Fibroblast of skin of left quadriceps (primary cell): ENCODE results near the gene SERPINB8.
A peak's percentile ranks its signal among the peaks of the same experiment; 100 is the strongest.

Experiments used
- DNase-seq, 2 experiments: peaks; one replicate each; pipeline ENCODE4 v3.0.0-alpha.2; 2013; ENCODE audit warnings: low read depth in 2 of 2

Gene SERPINB8

DNA sequence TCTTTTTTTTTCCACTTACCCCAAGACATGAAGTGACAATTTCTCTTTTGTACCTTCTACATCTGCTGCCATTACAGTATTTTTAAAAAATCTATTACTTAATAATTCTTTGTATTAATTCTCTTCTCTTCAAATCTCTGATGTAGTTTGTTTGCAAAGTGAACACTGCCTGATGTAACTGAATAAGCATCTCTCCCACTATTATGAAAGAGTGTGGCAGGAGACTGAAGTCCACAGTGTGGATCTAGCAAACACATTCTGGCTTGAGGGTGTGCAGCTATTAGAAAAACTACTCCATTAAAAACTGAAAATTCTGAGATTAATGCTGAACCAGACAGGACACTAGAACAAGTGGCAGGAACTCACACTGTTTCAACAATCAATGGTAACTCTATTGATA, 5.0 kb upstream of the SERPINB8 start:
- no peak for DNase-seq

DNA sequence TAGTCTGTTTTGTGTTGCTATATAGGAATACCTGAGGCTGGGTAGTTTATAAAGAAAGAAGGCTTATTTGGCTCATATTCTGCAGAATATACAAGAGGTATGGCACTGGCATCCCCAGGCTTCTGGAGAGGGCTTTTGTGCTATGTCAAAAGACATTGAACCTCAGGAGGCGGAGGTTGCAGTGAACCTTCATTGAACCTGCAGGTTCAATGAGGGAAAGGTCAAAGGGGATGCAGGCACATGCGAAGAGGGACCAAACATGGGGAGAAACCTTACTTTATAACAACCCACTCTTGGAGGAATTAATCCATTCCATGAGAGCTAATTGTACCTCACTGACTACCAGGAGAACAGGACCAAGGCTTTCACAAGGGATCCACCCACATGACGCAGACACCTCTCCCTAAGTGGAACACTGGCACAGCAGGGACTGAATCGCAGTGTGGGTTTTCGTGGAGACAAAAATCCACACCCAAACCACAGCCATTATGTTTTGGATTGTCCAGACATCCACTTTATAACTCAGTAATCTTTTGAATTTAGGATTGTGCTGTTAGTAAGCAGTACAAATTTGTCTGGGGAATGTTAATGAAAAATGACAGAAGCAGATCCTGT, 4.1 kb upstream of the SERPINB8 start:
- no peak for DNase-seq

DNA sequence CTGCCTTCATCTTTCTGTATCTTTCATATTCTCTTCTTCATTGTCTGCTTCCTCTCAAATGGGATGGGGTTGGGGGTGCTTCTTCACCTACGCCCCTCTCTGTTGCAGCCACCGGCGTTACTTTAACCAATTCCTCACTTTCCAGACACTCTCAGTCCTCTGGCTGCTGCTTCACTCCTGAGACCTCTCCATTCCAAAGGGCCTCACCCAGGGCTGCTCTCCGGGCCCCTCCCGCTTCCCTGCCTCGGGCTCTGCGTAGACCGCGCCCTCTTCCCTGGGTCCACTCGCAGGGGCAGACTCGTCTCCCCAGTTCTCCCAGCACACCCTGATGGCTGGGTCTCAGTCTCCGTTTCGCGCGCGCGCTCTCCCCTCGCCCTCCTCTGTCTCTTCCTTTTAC, 926 bp downstream of the SERPINB8 start:
- DNase-seq = no peak

DNA sequence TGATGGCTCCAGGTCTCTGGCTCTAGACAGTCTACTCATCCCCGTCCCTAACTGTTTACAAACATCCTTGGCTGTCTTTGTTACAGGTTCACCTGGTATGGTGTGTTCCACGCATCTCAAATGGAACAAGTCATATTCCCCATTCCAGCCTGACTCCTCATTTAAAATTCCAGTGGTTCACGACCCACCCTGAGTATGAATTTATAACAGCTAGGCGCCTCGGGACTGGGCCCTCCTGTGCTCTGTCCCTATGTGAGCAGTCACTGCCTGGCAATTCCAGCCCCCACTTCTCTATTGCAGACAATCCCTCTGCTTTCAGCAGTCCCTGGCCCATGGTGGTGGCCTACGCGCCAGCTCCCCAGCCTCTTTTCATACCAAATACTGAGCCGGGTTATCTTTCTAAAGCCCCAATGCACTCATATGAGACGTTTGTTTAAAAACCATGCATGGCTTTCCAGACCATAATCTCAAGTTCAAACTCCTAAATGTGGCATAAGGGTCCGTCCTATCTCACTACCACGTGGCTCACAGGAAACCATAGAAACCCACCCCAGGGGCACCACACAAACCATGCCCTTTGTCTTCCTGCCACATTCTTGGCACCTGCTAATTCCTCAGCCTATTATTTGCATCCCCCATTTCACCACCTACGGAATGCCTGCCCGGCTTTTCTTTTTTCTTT, 1.6 kb downstream of the SERPINB8 start:
- no peak for DNase-seq

DNA sequence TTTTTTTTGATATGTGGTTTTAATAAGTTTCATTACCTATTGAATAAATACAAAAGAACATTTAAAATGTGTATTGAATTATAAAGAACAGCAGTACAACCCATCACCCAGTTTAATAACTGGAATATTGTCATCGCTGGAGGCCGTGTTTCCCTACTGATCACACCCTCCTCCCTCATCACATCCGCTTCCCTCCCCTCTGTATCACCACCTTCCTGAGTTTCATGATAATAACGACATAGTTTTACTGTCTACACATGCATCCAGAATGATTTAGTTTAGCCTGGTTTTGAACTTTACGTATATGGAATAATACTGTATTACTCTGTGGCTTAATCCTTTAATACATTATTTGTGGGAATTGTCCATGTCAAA, 2.1 kb downstream of the SERPINB8 start:
- no peak for DNase-seq

DNA sequence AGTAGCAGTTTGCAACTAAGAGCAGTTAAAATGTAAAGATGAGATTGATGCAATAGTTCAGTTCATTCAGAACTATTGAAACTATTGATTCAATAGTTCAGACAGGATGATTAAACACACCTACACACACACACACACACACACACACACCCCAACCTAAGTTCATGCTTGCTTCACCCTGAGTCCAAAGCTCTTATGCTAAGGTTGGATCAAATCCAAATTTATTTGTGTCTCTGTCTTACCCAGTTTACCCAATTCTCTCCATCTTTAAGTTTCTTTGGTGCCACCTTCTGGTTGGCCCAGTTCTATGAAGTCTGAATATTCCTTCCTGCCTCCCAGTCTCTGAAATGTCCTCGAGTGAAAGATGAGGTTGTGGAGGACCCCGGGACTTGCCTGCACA, 5.1 kb downstream of the SERPINB8 start:
- peak in 1 of 2 experiments; percentile 17 for DNase-seq

DNA sequence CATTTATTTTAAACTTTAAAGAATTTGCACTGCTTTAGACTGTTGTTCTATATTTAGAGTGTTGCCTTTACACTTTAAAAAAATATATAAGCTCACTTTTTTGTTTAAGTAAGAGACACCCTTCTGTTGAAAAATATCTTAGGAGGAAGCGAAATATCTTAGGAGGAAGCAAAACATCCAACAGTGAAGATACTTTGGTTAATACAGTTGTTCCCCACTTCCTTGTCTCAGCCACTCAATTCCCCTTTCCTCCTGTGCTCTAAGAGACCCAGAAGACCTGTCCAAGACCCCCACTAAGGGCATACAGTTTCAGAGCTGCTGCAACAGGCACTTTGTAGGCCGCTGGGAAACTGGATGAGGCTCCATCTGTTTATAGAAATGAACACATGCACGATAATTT, 5.7 kb downstream of the SERPINB8 start:
- no peak for DNase-seq

DNA sequence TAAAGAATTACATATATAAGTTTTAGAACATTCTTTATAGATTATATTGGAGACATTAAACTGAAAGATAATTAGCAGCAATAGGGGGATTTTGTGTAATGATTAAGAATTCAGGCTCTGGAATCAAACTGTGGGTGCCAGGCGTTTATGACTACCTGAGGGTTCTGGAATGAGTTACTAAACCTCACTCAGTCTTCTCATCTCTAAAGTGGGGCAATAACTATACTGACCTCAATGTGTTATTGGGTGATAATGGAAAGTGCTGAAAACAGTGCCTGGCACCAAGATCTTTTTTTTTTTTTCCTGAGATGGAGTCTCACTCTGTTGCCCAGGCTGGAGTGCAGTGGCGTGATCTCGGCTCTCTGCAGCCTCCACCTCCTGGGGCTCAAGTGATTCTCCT, 7.2 kb downstream of the SERPINB8 start:
- DNase-seq = no peak

DNA sequence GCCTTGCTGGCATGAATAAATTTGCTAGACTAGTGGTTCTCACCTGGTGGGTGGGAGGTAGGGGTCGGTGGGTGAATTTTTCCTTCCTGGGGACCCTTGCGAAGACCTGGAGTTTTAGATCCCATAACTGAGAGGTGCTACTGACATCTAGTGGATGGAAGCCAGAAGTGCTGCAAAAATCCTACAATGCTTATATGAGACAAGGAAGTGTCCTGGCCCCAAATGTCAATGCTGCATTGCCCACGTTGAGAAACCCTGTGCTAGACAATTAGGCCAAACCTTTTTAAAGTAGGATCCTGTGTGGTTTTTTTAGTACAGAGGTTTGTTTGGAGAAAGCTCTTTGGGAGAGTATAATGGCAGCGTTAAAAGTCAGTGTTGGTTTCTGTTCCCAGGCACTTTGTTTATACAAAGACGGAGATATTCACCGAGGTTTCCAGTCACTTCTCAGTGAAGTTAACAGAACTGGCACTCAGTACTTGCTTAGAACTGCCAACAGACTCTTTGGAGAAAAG, 9.6 kb downstream of the SERPINB8 start:
- peak; percentile 46 to 50 for DNase-seq

DNA sequence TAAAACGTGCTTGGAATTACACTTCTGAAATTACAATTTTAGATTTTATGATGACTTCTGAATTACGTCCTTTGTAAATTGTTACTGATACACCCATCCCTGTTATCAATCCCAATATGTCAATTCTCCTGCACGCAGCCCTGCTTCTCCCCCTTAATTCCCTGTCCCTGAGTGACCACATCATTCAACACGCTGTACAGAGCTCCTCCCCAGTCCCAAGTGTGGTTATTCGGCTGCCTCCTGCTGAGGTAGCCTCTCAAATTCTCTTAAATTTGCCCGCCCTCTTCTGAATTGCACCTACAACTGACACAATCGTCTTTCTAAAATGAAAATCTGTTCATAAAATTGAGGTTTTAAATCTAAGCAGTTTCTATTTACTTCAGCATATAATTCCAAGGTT, 10.1 kb downstream of the SERPINB8 start:
- no peak for DNase-seq

DNA sequence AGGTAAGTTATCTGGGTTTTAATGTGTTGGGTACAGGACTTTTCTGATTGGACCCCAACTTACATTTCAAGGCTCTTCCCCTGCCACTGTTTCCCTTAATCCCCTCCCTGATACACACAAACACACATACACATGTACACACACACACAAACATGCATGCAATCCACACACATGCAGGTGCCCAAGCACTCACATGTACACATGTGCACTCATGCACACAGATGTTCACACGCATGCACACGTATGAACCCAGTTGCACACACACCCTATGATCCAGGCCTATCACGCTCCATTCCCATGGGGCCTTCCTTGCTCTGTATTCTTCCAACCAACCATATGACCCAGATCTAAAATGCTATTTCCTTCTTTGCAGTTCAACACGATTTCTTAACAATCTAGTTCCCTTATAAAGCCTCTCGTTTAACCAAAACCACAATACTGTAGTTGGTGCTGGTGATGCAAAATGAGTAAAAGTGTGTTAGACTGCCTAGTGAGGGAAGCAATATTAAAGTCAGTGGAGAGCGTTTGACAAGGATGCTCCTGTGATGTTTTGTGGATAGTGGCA, 11.1 kb downstream of the SERPINB8 start:
- DNase-seq = no peak

DNA sequence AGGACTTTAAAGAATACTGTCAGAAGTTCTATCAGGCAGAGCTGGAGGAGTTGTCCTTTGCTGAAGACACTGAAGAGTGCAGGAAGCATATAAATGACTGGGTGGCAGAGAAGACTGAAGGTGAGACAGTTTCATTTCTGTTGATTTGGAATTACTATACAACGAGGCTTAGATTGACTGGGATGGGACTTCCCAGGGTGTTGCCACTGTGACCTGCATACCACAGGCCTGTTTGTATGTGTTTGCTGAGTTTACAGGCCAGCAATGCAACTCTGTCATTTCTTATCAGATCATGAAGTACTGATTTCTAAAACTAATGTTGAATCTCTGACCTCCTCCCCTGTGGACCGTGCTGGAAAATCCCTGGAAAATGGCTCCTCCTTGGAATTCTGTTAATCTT, 11.8 kb downstream of the SERPINB8 start:
- no peak for DNase-seq

DNA sequence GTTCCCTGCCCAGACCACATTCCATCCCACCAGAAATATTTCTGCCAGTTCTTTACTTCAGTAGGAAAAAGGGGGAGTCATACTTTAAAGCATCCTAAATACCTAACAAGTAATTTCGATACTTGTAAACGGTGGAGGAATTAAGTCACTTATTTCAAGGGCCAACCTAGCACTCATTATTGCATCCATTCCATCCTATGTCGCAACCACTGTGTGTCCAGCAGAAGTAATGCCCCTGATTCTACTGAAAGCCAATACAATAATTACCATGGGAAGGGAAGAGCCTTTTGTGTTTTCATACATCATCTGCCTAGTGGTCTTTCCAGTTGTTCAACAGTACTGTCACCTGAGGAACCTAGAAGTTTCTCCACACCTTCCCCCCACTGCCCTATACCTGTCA, 12.5 kb downstream of the SERPINB8 start:
- no peak for DNase-seq

DNA sequence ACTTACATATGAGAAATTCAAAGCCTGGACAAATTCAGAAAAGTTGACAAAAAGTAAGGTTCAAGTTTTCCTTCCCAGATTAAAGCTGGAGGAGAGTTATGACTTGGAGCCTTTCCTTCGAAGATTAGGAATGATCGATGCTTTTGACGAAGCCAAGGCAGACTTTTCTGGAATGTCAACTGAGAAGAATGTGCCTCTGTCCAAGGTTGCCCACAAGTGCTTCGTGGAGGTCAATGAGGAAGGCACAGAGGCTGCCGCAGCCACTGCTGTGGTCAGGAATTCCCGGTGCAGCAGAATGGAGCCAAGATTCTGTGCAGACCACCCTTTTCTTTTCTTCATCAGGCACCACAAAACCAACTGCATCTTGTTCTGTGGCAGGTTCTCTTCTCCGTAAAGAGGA, 17.0 kb downstream of the SERPINB8 start:
- no peak for DNase-seq

DNA sequence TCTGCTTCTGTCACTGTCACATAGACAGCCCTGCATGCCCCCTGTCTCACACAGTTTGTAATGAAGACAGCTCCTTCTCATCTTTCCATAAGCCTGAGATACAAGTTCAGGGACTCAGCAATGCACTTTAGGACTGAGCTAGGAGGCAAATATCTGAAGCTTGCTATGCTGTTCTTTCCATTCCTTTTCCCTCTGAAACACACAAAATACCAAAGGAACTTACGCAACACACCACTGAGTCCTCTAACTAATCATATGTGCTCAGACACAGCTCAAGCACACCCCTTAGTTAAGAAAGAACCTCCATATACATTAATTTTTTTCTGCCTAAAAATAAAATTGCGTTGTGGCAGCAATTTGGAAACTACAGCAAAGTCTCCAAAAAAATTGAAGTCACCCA, 17.9 kb downstream of the SERPINB8 start:
- DNase-seq = no peak

DNA sequence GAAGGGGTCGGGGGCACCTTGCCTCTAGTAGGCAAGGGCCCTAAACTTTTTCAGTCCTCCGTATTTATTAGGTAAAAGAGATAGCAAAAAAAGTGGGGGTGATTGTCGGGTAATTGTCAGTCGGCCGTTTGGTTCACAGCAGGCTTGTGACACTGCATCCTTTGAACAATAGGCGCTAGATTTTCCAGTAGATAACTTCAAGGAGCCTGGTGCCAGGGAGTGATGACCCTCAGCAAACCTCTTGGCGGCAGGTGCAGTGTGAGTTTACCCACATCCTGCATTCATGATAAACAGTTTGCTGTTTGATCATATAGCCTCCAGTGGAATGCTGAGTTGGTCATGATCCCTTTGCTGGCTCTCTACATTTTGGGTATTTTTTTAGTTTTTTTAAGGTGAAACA, 22.9 kb downstream of the SERPINB8 start:
- DNase-seq = no peak

DNA sequence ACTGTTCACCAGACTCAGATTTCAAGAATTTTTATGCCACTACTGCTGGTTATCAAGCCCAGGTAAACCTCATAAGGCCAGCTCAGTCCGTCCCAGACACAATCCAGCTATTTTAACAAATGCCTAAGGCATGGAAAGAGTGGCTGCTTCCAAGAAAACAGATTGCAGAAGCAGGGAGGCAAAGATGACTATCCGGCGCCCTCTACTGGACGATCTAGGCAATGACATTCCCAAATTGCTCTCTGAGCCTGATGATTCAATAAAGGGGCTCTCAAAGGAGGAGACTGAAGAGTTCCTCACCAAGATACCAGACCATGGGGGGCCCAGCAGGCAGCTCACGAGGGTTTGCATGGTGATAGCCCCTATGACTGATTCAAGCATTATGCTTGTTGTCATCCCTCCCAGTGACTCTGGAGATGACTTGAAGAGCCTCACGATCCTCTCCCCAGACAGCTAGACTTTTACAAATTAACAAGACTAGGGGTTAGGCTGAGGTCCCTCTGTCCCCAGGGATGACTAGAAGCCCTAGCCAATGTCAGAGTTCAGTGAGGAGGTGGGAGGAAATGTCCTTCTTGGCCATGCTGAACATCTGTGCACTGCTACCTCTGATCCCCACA, 25.0 kb downstream of the SERPINB8 start:
- DNase-seq = peak in 1 of 2 experiments; percentile 29

DNA sequence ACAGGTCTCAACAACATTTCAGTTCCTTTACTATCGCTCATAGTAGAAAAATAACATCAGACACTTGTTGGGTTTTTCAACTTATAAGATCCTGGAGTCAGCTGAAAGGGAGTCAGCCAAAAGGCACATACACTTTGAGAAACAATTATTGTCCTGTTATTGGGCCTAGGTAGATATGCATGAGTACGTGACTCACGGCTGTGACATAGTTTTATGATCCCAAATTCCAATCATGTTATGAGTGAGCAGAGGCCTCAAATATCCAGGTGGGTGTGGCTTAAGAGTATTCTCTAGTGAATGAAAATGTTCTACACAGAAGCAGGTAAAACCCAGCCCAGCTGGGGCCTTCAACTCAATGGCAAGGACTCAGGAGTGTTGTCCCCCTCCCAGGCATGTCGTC, 27.2 kb downstream of the SERPINB8 start:
- DNase-seq = no peak

DNA sequence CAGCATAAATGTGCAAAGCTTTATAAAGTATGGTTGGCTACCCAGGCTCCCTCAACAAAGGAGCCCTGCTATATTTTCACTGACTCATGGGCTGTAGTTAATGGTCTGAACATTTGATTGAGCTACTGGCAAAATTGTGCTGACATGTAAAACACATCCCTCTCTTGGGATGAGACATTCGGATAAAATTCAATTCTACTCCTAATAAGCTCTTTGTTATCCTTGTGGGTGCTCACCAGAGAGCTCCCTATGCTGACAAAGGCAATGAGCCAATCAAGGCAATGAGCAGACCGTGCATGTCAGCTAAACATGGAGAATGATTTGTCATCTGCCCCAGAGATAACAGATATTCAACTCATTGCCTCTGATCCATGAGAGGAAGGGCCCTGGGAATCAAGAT, 27.7 kb downstream of the SERPINB8 start:
- DNase-seq = no peak

DNA sequence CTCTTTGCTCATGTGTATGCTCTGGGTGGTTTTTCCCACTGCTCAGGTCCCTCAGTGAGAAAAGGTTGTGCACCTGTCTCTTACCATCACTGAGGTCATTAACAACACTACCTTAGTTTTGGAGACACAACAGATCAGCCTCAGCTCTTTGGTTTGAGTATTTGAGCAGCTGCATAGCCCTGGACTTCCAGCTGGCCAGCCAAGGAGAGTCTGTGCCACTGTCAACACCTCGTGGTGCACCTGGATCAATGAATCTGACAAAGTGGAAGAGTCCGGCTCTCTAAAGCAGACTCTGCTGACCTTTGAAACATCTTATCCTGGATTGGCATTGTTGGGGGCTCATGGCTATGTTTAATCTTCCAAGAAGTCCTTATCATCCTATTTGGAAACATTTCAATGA, 30.0 kb downstream of the SERPINB8 start:
- no peak for DNase-seq

DNA sequence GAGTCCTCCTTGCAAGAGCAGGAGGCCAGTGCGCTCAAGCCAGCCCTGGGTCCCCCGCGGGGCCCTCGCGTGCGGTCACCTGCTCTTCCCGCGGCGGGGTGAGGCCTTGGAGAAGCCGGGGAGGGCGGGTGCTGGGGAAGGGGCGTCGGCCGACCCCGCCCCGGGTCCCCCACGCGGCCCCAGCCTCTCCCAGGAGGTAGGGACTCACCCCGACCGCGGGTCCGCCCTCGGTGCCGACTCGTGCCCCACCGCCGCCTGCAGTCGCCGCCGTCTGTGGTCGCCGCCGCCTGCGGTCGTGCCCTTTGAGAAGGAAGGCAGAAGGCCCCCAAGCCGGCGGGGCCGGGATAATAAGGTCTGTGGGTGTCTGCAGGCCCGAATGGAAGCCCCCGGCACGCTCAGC, 32.7 kb downstream of the SERPINB8 start:
- no peak for DNase-seq

DNA sequence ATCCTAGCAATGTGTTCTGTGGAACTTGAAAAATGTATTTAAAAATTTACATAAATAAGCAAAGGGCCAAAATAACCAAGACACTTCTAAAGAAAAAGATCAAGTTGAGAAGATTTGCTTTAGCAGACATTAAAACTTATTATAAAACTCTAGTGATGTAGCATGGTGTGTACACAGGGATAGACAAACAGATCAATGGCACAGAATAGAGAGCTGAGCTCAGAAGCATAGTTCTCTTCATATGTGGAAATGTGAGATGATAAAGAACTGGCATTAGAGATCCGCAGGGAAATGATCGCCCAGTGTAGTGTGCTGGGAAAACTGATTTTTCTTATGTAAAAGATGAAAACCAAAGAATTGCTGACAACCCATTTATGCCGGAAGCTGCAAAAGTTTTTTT, 39.4 kb downstream of the SERPINB8 start:
- DNase-seq = no peak

DNA sequence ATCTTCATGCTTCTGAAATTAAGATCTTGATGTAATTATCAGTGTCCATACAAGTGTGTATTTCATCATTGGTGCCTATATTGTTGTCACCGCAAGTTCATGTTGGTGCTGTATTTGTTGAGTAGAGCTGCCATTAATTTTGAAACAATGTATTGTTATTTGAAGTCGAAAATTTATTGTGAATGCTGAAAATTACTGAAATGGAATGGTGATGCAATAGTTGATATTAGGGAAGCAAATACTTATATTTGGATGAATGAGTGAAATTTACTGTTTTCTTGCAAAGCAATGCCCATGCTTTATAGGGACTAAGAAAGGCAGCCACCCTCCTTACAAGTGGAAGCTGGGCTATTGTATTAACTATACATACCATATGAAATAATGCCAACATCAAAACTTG, 41.6 kb downstream of the SERPINB8 start:
- DNase-seq = no peak
